MM.1S (cell line): ENCODE results near the gene ERCC2.

Source experiments
- DNase-seq: peaks from one replicate; pipeline ENCODE4 v3.0.0-alpha.2; 2015
- H2AFZ ChIP-seq: fragments of 300-600 bp; sonication (generic); 2 replicates; pipeline ENCODE4 v1.6.0; 2016; ENCODE audit warnings: antibody characterized with exemption, low read length
- H3F3A ChIP-seq: fragments of 300-600 bp; sonication (generic); 2 replicates; pipeline ENCODE4 v1.6.1; 2016; ENCODE audit warnings: mild to moderate bottlenecking, antibody characterized with exemption, low read length, moderate library complexity, mixed read lengths; ENCODE audit not compliant: insufficient read depth
- H3K27ac ChIP-seq: fragments of 300-600 bp; sonication (generic); 2 replicates; pipeline ENCODE4 v1.5.1; 2016; ENCODE audit warnings: mild to moderate bottlenecking, low read length
- H3K27me3 ChIP-seq: fragments of 300-600 bp; sonication (generic); replicated peaks from 2 replicates; pipeline ENCODE4 v1.6.0; 2016; ENCODE audit warnings: low read length; ENCODE audit not compliant: insufficient read depth
- H3K36me3 ChIP-seq: fragments of 300-600 bp; sonication (generic); replicated peaks from 2 replicates; pipeline ENCODE4 v1.6.1; 2016; ENCODE audit warnings: mild to moderate bottlenecking, low read length, mixed read lengths; ENCODE audit not compliant: insufficient read depth
- H3K4me1 ChIP-seq: fragments of 300-600 bp; sonication (generic); 2 replicates; pipeline ENCODE4 v1.6.1; 2016; ENCODE audit warnings: low read length, mixed read lengths
- H3K4me2 ChIP-seq: fragments of 300-600 bp; sonication (generic); 2 replicates; pipeline ENCODE4 v1.6.0; 2016; ENCODE audit warnings: low read depth, low read length
- H3K4me3 ChIP-seq: fragments of 300-600 bp; sonication (generic); 2 replicates; pipeline ENCODE4 v1.5.1; 2016; ENCODE audit warnings: low read length, mixed read lengths
- H3K79me2 ChIP-seq: fragments of 300-600 bp; sonication (generic); 2 replicates; pipeline ENCODE4 v1.6.1; 2016; ENCODE audit warnings: mixed run types, low read length, mixed read lengths
- H3K9ac ChIP-seq: fragments of 300-600 bp; sonication (generic); 2 replicates; pipeline ENCODE4 v1.6.1; 2016; ENCODE audit warnings: low read length, mixed read lengths
- H3K9me2 ChIP-seq: fragments of 300-600 bp; sonication (generic); replicated peaks from 2 replicates; pipeline ENCODE4 v1.6.1; 2016; ENCODE audit warnings: mild to moderate bottlenecking, low read length, mixed read lengths; ENCODE audit not compliant: insufficient read depth
- H3K9me3 ChIP-seq: fragments of 300-600 bp; sonication (generic); replicated peaks from 2 replicates; pipeline ENCODE4 v1.6.1; 2016; ENCODE audit warnings: mild to moderate bottlenecking, low read length, mixed read lengths; ENCODE audit not compliant: insufficient read depth
- H4K20me1 ChIP-seq: fragments of 300-600 bp; sonication (generic); 2 replicates; pipeline ENCODE4 v1.6.1; 2016; ENCODE audit warnings: mild to moderate bottlenecking, low read length, moderate library complexity, mixed read lengths; ENCODE audit not compliant: insufficient read depth
- CTCF ChIP-seq: fragments of 300-600 bp; sonication (generic); IDR thresholded peaks from 2 replicates; pipeline ENCODE4 v1.5.1; 2016; ENCODE audit warnings: antibody characterized with exemption, low read length, mixed read lengths
- EZH2 ChIP-seq: fragments of 300-600 bp; sonication (generic); optimal IDR thresholded peaks from 2 replicates; pipeline ENCODE3; 2017; ENCODE audit warnings: low read depth, mild to moderate bottlenecking, antibody characterized with exemption, low read length, mixed read lengths
- EZH2phosphoT487 ChIP-seq: fragments of 300-600 bp; sonication (generic); IDR thresholded peaks from 2 replicates; pipeline ENCODE4 v1.6.1; 2018; ENCODE audit warnings: antibody characterized with exemption, low read length

Gene ERCC2

GRCh38 chr19:45354241-45354842, 16.0 kb downstream of the ERCC2 start:
- no peaks in the 10 kb centered on the region for H3K9me3 ChIP-seq
- no peaks in the 10 kb centered on the region for H3K27me3 ChIP-seq
- H4K20me1 ChIP-seq, result no peaks in the 10 kb centered on the region
- H3K4me3 ChIP-seq, result no peak overlapping the region
- H3K79me2 ChIP-seq, result no peaks in the 10 kb centered on the region
- H3K36me3 ChIP-seq, result no peaks in the 10 kb centered on the region
- no peak for TF ChIP-seq CTCF
- TF ChIP-seq EZH2, result no peak
- no peak for TF ChIP-seq EZH2phosphoT487
- H3K4me2 ChIP-seq, result no peak overlapping the region
- no peaks in the 10 kb centered on the region for H3K9me2 ChIP-seq
- H3K4me1 ChIP-seq, result no peaks in the 10 kb centered on the region
- H3K9ac ChIP-seq, result no peak overlapping the region
- no peak overlapping the region for H3K27ac ChIP-seq
- no peak for DNase-seq
- H2AFZ ChIP-seq, result no peak overlapping the region
- H3F3A ChIP-seq, result no peaks in the 10 kb centered on the region

GRCh38 chr19:45352914-45353796, 17.2 kb downstream of the ERCC2 start:
- TF ChIP-seq EZH2phosphoT487 (no peak), EZH2 (no peak), CTCF (no peak)

GRCh38 chr19:45352471-45352870, 17.9 kb downstream of the ERCC2 start:
- H3K79me2 ChIP-seq, result no peaks in the 10 kb centered on the region
- H3F3A ChIP-seq, result no peaks in the 10 kb centered on the region
- no peaks in the 10 kb centered on the region for H3K9me2 ChIP-seq
- no peaks in the 10 kb centered on the region for H3K4me1 ChIP-seq
- no peak overlapping the region for H3K4me2 ChIP-seq
- H2AFZ ChIP-seq, result no peak overlapping the region
- no peak overlapping the region for H3K9ac ChIP-seq
- H3K36me3 ChIP-seq, result no peaks in the 10 kb centered on the region
- no peak overlapping the region for H3K27ac ChIP-seq
- DNase-seq, result no peak
- no peaks in the 10 kb centered on the region for H4K20me1 ChIP-seq
- H3K27me3 ChIP-seq, result 0 out of 2 replicates have a peak, but pooled peaks cover 5% of the 10 kb centered on the region
- no peaks in the 10 kb centered on the region for H3K9me3 ChIP-seq
- TF ChIP-seq CTCF, result no peak
- TF ChIP-seq EZH2phosphoT487, result no peak
- TF ChIP-seq EZH2, result no peak
- no peak overlapping the region for H3K4me3 ChIP-seq

More at GRCh38 chr19:45352914-45353796, 17.2 kb downstream of the ERCC2 start:
- Histone ChIP-seq H3K27ac (no peak overlapping the region), H3K36me3 (no peaks in the 10 kb centered on the region), H3K9me2 (no peaks in the 10 kb centered on the region), H3K79me2 (no peaks in the 10 kb centered on the region), H2AFZ (no peak overlapping the region), H3K27me3 (no peaks in the 10 kb centered on the region), H3K4me2 (no peak overlapping the region), H3F3A (no peaks in the 10 kb centered on the region), H3K9ac (no peak overlapping the region), H3K4me3 (no peak overlapping the region), H3K9me3 (no peaks in the 10 kb centered on the region), H3K4me1 (no peaks in the 10 kb centered on the region), H4K20me1 (no peaks in the 10 kb centered on the region)
- no peak for DNase-seq
